CD8-positive, alpha-beta memory T cell (primary cell): ENCODE results near the gene LTN1. TPM values are rescaled to one million over a fixed set of nuclear protein-coding genes. Genes with fewer than 3 reads are reported as not detected.

Experiments used
- CTCF ChIA-PET: fragments of 350-600 bp; sonication (Branson Sonifier 250); formaldehyde crosslinking; loops from one replicate; lab custom pipeline; 2021; ENCODE audit warnings: antibody characterized with exemption; lab: Charles Lee
- POLR2A ChIA-PET: fragments of 350-600 bp; sonication (Branson Sonifier 250); formaldehyde crosslinking; loops from one replicate; lab custom pipeline; 2021; ENCODE audit warnings: antibody characterized with exemption; lab: Charles Lee
- DNase-seq, 5 donors: peaks; one replicate each; pipeline versions ENCODE4 v3.0.0 to v3.0.0-alpha.2; 2020 to 2022; ENCODE audit warnings: mixed read lengths in 1 of 5
- H3K27ac ChIP-seq: one replicate; pipeline ENCODE4 v1.7.0; 2013; ENCODE audit warnings: low read depth, mild to moderate bottlenecking, low read length, moderate library complexity
- H3K27me3 ChIP-seq: 2 replicates; pipeline ENCODE4 v1.7.0; 2013; ENCODE audit warnings: low read length, mild to moderate bottlenecking; ENCODE audit not compliant: insufficient read depth, poor library complexity, severe bottlenecking
- H3K36me3 ChIP-seq: 2 replicates; pipeline ENCODE4 v1.7.0; 2013; ENCODE audit warnings: mild to moderate bottlenecking, low read length, moderate library complexity; ENCODE audit not compliant: insufficient read depth
- H3K4me1 ChIP-seq: 2 replicates; pipeline ENCODE4 v1.7.0; 2013; ENCODE audit warnings: mild to moderate bottlenecking, low read length, moderate library complexity; ENCODE audit not compliant: insufficient read depth
- H3K4me3 ChIP-seq: 2 replicates; pipeline ENCODE4 v1.7.0; 2013; ENCODE audit warnings: mild to moderate bottlenecking, low read length
- H3K9me3 ChIP-seq: 2 replicates; pipeline ENCODE4 v1.7.0; 2013; ENCODE audit warnings: mild to moderate bottlenecking, low read length
- H3K27ac Mint-ChIP-seq, 8 donors: one replicate each; pipeline ENCODE4 v1.8.0; 2020 to 2021; ENCODE audit warnings: mixed read lengths in 8 of 8, mild to moderate bottlenecking in 6 of 8, inconsistent platforms in 3 of 8, moderate library complexity in 3 of 8
- H3K27me3 Mint-ChIP-seq, 2 donors: one replicate each; pipeline ENCODE4 v1.8.0; 2020 to 2021; ENCODE audit warnings: mixed read lengths in 2 of 2, mild to moderate bottlenecking in 1 of 2, moderate library complexity in 1 of 2
- H3K36me3 Mint-ChIP-seq, 3 donors: one replicate each; pipeline ENCODE4 v1.8.0; 2020 to 2021; ENCODE audit warnings: mixed read lengths in 3 of 3, inconsistent platforms in 1 of 3, mild to moderate bottlenecking in 1 of 3
- H3K4me1 Mint-ChIP-seq, 3 donors: one replicate each; pipeline ENCODE4 v1.8.0; 2020 to 2021; ENCODE audit warnings: mixed read lengths in 3 of 3, inconsistent platforms in 1 of 3, mild to moderate bottlenecking in 1 of 3
- H3K4me3 Mint-ChIP-seq, 7 donors: one replicate each; pipeline ENCODE4 v1.8.0; 2020 to 2021; ENCODE audit warnings: mixed read lengths in 7 of 7, mild to moderate bottlenecking in 6 of 7, moderate library complexity in 4 of 7, inconsistent platforms in 2 of 7
- H3K9me3 Mint-ChIP-seq, 5 donors: one replicate each; pipeline ENCODE4 v1.8.0; 2020 to 2022; ENCODE audit warnings: mixed read lengths in 5 of 5, mild to moderate bottlenecking in 3 of 5, moderate library complexity in 2 of 5, inconsistent platforms in 1 of 5
- polyA plus RNA-seq: library from polyadenylated mRNA; unstranded; fragments of 300-500 nt; fragmentation: Illumina TruSeq; gene quantifications from one replicate; pipeline ENCODE4 v1.2.3, GENCODE V29; 2021
- total RNA-seq, 2 experiments: library from RNA; stranded (reverse); gene quantifications; one replicate each; pipeline ENCODE4 v1.2.3, GENCODE V29; 2021

Gene LTN1
- total and polyA plus RNA-seq, 3 experiments from 2014 or later: 15.7 to 23.2 (median 22.1) TPM

DNA sequence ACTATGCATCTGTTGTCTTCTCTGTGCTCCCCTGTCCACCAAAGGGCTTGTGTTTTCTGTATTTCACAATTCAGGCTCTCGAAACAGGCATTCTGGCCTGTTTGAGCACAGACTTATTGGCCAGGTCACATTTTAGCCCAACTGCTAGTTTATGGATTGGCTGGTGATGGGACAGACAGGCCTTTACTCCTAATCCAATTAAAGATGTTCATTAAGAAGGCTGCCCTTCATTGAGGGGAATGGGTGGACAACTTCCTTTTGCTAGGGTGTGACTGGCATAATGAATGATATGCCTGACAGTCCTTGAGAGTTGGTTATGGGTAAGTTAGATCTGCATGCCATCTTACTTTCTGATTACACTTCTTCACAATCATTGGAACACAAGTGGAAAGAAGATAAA, 86.4 kb downstream of the LTN1 start:
- Mint-ChIP-seq H3K27me3 (peaks cover 18 to 31% of the 10 kb centered on the region in 2 donors), H3K4me3 (no peak overlapping the region), H3K4me1 (no peaks in the 10 kb centered on the region), H3K27ac (peak overlapping the region in 1 of 8 donors; percentile 25), H3K9me3 (no peaks in the 10 kb centered on the region), H3K36me3 (peaks cover 0 to 5% (median 0%) of the 10 kb centered on the region in 3 donors)
- ChIA-PET CTCF (no interaction called here), POLR2A (no interaction called here)
- Histone ChIP-seq H3K27ac (no peak overlapping the region), H3K4me1 (no peaks in the 10 kb centered on the region), H3K36me3 (no peaks in the 10 kb centered on the region), H3K9me3 (no peaks in the 10 kb centered on the region), H3K4me3 (no peak overlapping the region), H3K27me3 (no peaks in the 10 kb centered on the region)
- DNase-seq: no peak

DNA sequence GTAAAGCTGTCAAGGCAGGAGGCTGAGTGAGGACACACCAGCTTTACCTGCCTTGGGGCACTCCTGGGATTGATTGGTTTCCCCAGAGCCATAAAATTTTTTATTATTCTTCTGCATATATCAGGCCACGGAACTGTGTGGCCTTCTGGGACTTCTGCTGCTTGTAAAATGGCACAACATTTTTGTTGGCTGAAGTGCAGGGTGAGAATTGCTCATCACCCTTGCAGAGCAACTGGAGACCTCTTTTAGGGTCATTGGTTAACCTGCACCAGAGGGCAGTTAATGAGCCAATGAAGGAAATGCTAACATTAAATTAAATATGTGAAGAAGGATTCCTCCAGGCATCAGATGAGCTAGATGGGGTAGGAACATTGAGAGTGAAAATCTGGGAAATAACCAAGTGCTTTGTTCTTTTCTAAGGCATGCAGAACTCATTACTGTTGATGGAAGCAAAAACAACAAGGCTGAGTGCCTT, 87.7 kb downstream of the LTN1 start:
- Mint-ChIP-seq H3K27me3 (peaks cover 18 to 25% of the 10 kb centered on the region in 2 donors), H3K27ac (peak overlapping the region in 1 of 8 donors; percentile 19), H3K36me3 (peaks cover 0 to 5% (median 0%) of the 10 kb centered on the region in 3 donors), H3K9me3 (no peaks in the 10 kb centered on the region), H3K4me1 (no peaks in the 10 kb centered on the region), H3K4me3 (no peak overlapping the region)
- no peaks in the 10 kb centered on the region for H3K27me3 ChIP-seq
- no peak for DNase-seq
- no peaks in the 10 kb centered on the region for H3K9me3 ChIP-seq
- H3K27ac ChIP-seq: no peak overlapping the region
- no peaks in the 10 kb centered on the region for H3K4me1 ChIP-seq
- CTCF ChIA-PET: interaction anchor here (0.9 kb wide), 1 partner anchor 11 kb away, joined by 3 read pairs; no protein-coding TSS in a partner anchor
- H3K36me3 ChIP-seq: no peaks in the 10 kb centered on the region
- POLR2A ChIA-PET: no interaction called here
- H3K4me3 ChIP-seq: no peak overlapping the region

DNA sequence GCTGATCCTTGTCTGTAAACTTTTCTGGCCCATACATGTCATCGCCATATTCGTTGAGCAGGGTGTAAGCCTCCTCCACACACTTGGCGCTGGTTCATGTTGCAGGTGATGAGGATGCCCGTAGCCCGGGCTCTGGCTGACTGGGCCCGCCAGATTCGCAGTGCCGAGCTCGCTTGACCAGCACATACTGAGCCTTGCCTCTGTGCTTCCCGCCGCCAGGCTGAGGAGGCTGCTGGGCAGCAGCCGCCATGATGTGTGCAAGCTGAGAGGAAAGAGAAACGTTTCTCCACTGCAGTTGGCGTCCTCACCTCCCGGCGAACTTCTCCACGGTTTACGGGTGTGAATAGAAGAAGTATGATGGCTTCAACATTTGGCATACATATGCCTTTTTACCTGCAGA, 89.2 kb downstream of the LTN1 start:
- H3K4me1 Mint-ChIP-seq: no peaks in the 10 kb centered on the region
- no peak overlapping the region for H3K4me3 Mint-ChIP-seq
- CTCF ChIA-PET: no interaction called here

DNA sequence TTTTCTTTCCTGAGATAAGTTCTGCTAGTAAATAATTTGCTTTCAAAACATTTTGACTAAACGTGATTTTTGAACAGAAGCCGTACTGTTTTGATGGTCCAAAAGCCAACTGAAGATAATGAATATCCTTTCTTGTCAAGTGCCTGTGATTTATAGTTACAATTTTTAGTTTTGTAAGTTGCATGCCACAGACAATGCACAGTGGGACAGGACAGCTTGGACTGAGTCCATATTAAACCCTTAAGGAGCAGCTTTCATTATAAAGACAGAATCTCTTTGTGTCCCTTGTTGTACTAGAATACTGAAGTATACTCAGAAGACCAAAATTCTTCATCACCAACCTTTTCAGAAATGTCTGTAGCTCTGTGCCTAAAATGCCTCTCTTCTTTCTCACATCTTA, 92.2 kb downstream of the LTN1 start:
- Histone ChIP-seq H3K4me3 (no peak overlapping the region), H3K36me3 (no peaks in the 10 kb centered on the region), H3K4me1 (no peaks in the 10 kb centered on the region), H3K27ac (no peak overlapping the region), H3K27me3 (no peaks in the 10 kb centered on the region), H3K9me3 (no peaks in the 10 kb centered on the region)
- H3K27ac Mint-ChIP-seq: no peak overlapping the region
- H3K9me3 Mint-ChIP-seq: no peaks in the 10 kb centered on the region
- no peaks in the 10 kb centered on the region for H3K4me1 Mint-ChIP-seq
- H3K27me3 Mint-ChIP-seq: peaks cover 15 to 38% of the 10 kb centered on the region in 2 donors
- POLR2A ChIA-PET: no interaction called here
- DNase-seq: no peak
- CTCF ChIA-PET: no interaction called here
- peaks cover 0 to 10% (median 0%) of the 10 kb centered on the region in 3 donors for H3K36me3 Mint-ChIP-seq
- no peak overlapping the region for H3K4me3 Mint-ChIP-seq

More for the DNA sequence above, 89.2 kb downstream of the LTN1 start:
- Mint-ChIP-seq H3K36me3 (peaks cover 0 to 5% (median 0%) of the 10 kb centered on the region in 3 donors), H3K27ac (no peak overlapping the region), H3K9me3 (no peaks in the 10 kb centered on the region), H3K27me3 (peaks cover 18 to 21% of the 10 kb centered on the region in 2 donors)
- no peaks in the 10 kb centered on the region for H3K9me3 ChIP-seq
- H3K36me3 ChIP-seq: no peaks in the 10 kb centered on the region
- no peak overlapping the region for H3K27ac ChIP-seq
- no peak for DNase-seq
- no peaks in the 10 kb centered on the region for H3K27me3 ChIP-seq
- POLR2A ChIA-PET: no interaction called here
- H3K4me1 ChIP-seq: no peaks in the 10 kb centered on the region
- H3K4me3 ChIP-seq: no peak overlapping the region

DNA sequence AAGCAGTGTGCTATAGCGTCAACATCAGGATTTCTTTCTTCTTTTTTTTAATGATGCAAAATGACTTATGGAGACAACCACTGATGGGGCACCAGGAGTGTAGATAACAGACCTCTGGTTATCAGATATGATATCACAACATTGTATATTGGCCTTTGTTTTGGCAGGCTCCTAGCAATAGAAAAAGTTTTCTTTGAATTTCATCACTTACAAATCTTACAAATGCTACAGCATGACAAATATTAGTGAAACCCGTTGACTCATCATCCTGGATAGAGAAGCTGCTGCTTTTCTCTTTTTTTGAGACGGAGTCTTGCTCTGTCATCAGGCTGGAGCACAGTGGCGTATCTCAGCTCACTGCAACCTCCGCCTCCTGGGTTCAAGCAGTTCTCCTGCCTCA, 92.9 kb downstream of the LTN1 start:
- H3K27ac Mint-ChIP-seq: no peak overlapping the region
- Histone ChIP-seq H3K27me3 (no peaks in the 10 kb centered on the region), H3K36me3 (no peaks in the 10 kb centered on the region), H3K27ac (no peak overlapping the region), H3K4me1 (no peaks in the 10 kb centered on the region), H3K9me3 (no peaks in the 10 kb centered on the region), H3K4me3 (no peak overlapping the region)
- ChIA-PET POLR2A (no interaction called here), CTCF (no interaction called here)
- H3K9me3 Mint-ChIP-seq: no peaks in the 10 kb centered on the region
- H3K4me3 Mint-ChIP-seq: no peak overlapping the region
- DNase-seq: no peak
- peaks cover 0 to 10% (median 0%) of the 10 kb centered on the region in 3 donors for H3K36me3 Mint-ChIP-seq
- no peaks in the 10 kb centered on the region for H3K4me1 Mint-ChIP-seq
- H3K27me3 Mint-ChIP-seq: peaks cover 15 to 41% of the 10 kb centered on the region in 2 donors

DNA sequence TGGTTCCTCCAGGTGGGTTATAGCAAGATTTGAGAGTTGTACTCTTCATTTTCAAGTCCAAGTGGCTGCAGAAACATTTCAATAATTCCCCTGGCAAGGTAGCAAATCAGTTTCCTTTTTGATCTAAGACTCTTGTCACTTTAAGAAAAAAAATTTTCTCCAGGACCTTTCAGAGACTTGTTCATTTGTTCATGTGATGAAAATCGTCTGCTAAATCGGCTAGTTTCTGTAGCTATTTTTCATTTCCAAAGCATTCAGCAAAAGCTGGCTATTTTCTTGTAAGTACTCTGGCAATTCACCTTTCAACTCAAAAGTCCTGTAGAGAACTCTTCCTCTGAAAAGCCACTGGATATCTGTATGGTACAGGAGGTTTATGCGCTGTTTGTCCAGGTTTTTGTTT, 93.5 kb downstream of the LTN1 start:
- ChIA-PET POLR2A (no interaction called here), CTCF (no interaction called here)
- no peak for DNase-seq
- no peaks in the 10 kb centered on the region for H3K9me3 ChIP-seq
- Mint-ChIP-seq H3K27me3 (peaks cover 15 to 41% of the 10 kb centered on the region in 2 donors), H3K4me1 (no peaks in the 10 kb centered on the region), H3K9me3 (no peaks in the 10 kb centered on the region), H3K4me3 (no peak overlapping the region), H3K27ac (no peak overlapping the region), H3K36me3 (peaks cover 0 to 10% (median 0%) of the 10 kb centered on the region in 3 donors)
- H3K27me3 ChIP-seq: no peaks in the 10 kb centered on the region
- H3K36me3 ChIP-seq: no peaks in the 10 kb centered on the region
- H3K4me1 ChIP-seq: no peaks in the 10 kb centered on the region
- H3K27ac ChIP-seq: no peak overlapping the region
- no peak overlapping the region for H3K4me3 ChIP-seq

DNA sequence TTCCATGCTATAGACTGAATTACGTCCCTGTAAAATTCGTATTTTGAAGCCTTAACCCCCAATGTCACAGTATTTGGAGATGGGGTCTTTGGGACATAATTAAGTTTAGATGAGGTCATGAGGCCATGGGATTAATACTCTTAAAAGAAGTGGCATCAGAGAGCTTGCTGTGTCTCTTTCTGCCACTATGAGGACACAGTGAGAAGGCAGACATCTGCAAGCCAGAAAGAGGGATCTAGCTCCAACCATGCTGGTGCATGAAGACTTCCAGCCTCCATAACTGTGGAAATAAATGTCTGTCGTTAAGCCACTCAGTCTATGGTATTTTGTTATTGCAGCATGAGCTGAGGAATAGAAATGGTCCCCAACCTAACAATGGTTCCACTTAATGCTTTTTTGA, 99.0 kb downstream of the LTN1 start:
- Histone ChIP-seq H3K4me1 (no peaks in the 10 kb centered on the region), H3K27me3 (no peaks in the 10 kb centered on the region), H3K9me3 (no peaks in the 10 kb centered on the region), H3K4me3 (no peak overlapping the region), H3K27ac (no peak overlapping the region), H3K36me3 (no peaks in the 10 kb centered on the region)
- Mint-ChIP-seq H3K4me3 (no peak overlapping the region), H3K36me3 (peaks cover 0 to 5% (median 0%) of the 10 kb centered on the region in 3 donors), H3K27ac (no peak overlapping the region), H3K9me3 (no peaks in the 10 kb centered on the region), H3K27me3 (peaks cover 11 to 31% of the 10 kb centered on the region in 2 donors), H3K4me1 (no peaks in the 10 kb centered on the region)
- DNase-seq: no peak
- POLR2A ChIA-PET: no interaction called here
- CTCF ChIA-PET: no interaction called here

DNA sequence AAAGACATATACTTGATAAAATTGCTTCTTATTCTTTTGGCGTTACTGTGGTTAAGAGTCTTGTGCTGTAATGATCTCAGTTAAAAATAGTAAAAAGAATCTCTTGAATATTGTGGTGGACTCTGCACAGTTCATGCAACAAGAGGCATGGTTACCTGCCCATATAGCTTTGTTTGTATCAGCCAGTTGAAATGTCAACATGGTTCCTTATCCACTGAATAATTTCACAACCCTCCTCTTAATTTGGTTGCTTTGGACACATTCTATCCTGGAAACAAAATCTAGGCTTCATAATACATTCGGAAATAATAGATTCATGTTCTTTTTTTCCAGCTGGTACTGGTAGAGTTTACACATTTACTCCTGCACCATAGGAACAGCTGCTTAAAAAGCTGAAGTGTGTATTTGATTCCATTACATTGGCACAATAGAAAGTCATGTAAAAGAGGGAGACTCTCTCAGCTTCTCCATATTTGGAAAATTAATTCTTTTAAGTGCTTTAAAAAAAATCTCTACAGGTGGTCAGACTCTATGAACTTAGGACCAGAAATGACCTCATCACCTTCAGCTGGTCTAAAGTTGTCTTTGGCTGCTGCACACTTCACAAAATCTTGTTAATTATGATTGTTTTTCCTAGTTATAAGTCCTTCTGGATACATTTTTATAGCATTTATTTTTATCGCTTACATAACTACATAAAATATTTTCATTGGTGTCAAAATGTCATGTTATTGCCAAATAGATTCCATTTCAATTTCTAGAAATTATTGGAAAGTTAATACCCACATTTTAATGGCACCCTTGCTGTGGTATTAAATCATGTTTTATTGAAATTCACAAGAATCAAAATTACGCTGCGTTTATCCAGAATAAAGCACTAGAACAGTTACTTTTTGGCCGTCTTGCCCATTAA, 100.2 kb downstream of the LTN1 start:
- Mint-ChIP-seq H3K27me3 (peaks cover 11 to 28% of the 10 kb centered on the region in 2 donors), H3K36me3 (peaks cover 0 to 5% (median 0%) of the 10 kb centered on the region in 3 donors), H3K27ac (no peak overlapping the region), H3K9me3 (no peaks in the 10 kb centered on the region), H3K4me1 (no peaks in the 10 kb centered on the region), H3K4me3 (no peak overlapping the region)
- Histone ChIP-seq H3K4me3 (no peak overlapping the region), H3K36me3 (no peaks in the 10 kb centered on the region), H3K4me1 (no peaks in the 10 kb centered on the region), H3K9me3 (no peaks in the 10 kb centered on the region), H3K27me3 (no peaks in the 10 kb centered on the region), H3K27ac (no peak overlapping the region)
- ChIA-PET CTCF (no interaction called here), POLR2A (no interaction called here)
- no peak for DNase-seq
